Stomach (tissue), 4 donors: Measurements from ENCODE around the gene ONECUT3.

Experiments
- POLR2A ChIP-seq, 4 donors: fragments of 450-650 bp; IDR thresholded peaks; one replicate each; pipeline ENCODE4 v1.6.1; 2016; ENCODE audit warnings: antibody characterized with exemption in 4 of 4, control low read depth in 2 of 4, mild to moderate bottlenecking in 1 of 4, moderate library complexity in 1 of 4
- TF ChIP-seq, protein P1 (sequence below), 7 experiments: fragments of 450-650 bp in 4 of 7; fragments of 200-600 bp in 3 of 7; sonication (generic) in 3 of 7; IDR thresholded peaks; one replicate each; pipeline ENCODE4 v1.5.1; 2016 to 2019; ENCODE audit warnings: antibody characterized with exemption in 7 of 7, control low read depth in 2 of 7, mild to moderate bottlenecking in 1 of 7

DNA sequence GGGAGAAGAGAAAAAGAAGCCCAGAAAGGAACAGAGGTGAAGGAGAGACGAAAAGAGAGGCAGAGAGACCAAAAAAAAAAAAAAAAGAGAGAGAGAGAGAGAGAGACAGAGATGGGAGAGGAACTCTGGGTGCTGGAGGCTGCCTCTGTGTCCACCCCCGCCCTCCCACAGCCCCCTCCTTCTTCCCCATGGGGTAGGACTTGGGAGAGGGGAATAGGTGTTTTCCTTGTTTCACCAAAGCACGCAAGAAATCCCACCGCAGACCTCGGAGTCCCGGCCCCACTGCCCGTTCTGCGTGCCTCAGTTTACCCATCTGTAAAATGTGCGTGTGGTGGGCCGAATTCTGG is 4.9 kb downstream of the ONECUT3 start:
- TF ChIP-seq, protein P1, sequence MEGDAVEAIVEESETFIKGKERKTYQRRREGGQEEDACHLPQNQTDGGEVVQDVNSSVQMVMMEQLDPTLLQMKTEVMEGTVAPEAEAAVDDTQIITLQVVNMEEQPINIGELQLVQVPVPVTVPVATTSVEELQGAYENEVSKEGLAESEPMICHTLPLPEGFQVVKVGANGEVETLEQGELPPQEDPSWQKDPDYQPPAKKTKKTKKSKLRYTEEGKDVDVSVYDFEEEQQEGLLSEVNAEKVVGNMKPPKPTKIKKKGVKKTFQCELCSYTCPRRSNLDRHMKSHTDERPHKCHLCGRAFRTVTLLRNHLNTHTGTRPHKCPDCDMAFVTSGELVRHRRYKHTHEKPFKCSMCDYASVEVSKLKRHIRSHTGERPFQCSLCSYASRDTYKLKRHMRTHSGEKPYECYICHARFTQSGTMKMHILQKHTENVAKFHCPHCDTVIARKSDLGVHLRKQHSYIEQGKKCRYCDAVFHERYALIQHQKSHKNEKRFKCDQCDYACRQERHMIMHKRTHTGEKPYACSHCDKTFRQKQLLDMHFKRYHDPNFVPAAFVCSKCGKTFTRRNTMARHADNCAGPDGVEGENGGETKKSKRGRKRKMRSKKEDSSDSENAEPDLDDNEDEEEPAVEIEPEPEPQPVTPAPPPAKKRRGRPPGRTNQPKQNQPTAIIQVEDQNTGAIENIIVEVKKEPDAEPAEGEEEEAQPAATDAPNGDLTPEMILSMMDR (IDR thresholded peaks at IDR 0.05), result no peak
- TF ChIP-seq POLR2A (IDR thresholded peaks at IDR 0.05), result no peak
